Ovary (tissue), 9 donors: ENCODE measurements around the gene HPCA. TPM values are rescaled to one million over a fixed set of nuclear protein-coding genes. Genes with fewer than 3 reads are reported as not detected.
A peak's percentile ranks its signal among the peaks of the same experiment; 100 is the strongest.

Source experiments
- DNase-seq, 5 donors: peaks; one replicate each; pipeline ENCODE4 v3.0.0-alpha.2; 2019 to 2020
- H3K27ac ChIP-seq, 2 donors: fragments of 200-600 bp; one replicate each; pipeline versions ENCODE4 v1.5.1 to v1.8.0; 2019 to 2022
- H3K27me3 ChIP-seq: fragments of 200-600 bp; one replicate; pipeline ENCODE4 v1.8.0; 2022
- H3K36me3 ChIP-seq: fragments of 200-600 bp; sonication (generic); one replicate; pipeline ENCODE4 v1.5.1; 2019
- H3K4me1 ChIP-seq: one replicate; pipeline ENCODE4 v1.8.1; 2013; ENCODE audit warnings: mild to moderate bottlenecking, moderate library complexity; ENCODE audit not compliant: insufficient read depth
- H3K4me3 ChIP-seq: fragments of 200-600 bp; sonication (generic); one replicate; pipeline ENCODE4 v1.5.1; 2017
- H3K9me3 ChIP-seq, 2 donors: fragments of 200-600 bp in 1 of 2; sonication (generic) in 1 of 2; one replicate each; pipeline versions ENCODE4 v1.5.1 to v1.8.1; 2013 to 2019; ENCODE audit warnings: mild to moderate bottlenecking in 1 of 2, moderate library complexity in 1 of 2
- EP300 ChIP-seq: sonication (generic); formaldehyde crosslinking; IDR thresholded peaks from one replicate; pipeline ENCODE4 v1.6.1; 2017; ENCODE audit warnings: antibody characterized with exemption
- POLR2A ChIP-seq: fragments of 450-650 bp; IDR thresholded peaks from one replicate; pipeline ENCODE4 v1.6.1; 2017; ENCODE audit warnings: antibody characterized with exemption, mild to moderate bottlenecking, moderate library complexity
- WGBS, 3 donors: extraction: QIAGEN DNeasy Blood & Tissue Kit in 1 of 3; methylation state at CpG; one replicate each; pipeline versions ENCODE4 v1.1.5 to v1.1.7; 2013 to 2017; 5-methylcytosine and 5-hydroxymethylcytosine counted together
- intact Hi-C, 4 donors: fragments of 100-400 bp; cut with DNase I; formaldehyde crosslinking; loops; one replicate each; pipeline versions ENCODE4 v1.11.0 to v1.15.1; 2022 to 2023
- polyA plus RNA-seq, 2 donors: library from polyadenylated mRNA; stranded (reverse); fragments of 200-250 nt in 1 of 2; fragments of 350-450 nt in 1 of 2; fragmentation: Illumina TruSeq in 1 of 2; extraction: RNeasy Lipid Tissue Mini Kit (QIAGEN cat#74804) in 1 of 2; gene quantifications; one replicate each; pipeline ENCODE4 v1.2.3, GENCODE V29; 2013 to 2014
- total RNA-seq, 7 donors: library from RNA; depleted of rRNA in 2 of 7; stranded (reverse); fragments of >200 nt in 2 of 7; fragmentation: NEBNext Ultra II Directional in 3 of 7; extraction: Animal tissue kit (Norgen Biotek cat#: 25700) in 3 of 7; gene quantifications; one replicate each; pipeline versions ENCODE4 v1.1.0 to v1.2.4, GENCODE V29; 2016 to 2023
- TF ChIP-seq, protein P1 (sequence below), 3 donors: fragments of 450-650 bp in 2 of 3; fragments of 200-600 bp in 1 of 3; IDR thresholded peaks; one replicate each; pipeline versions ENCODE4 v1.5.1 to v1.8.0; 2016 to 2022; ENCODE audit warnings: antibody characterized with exemption in 3 of 3, mild to moderate bottlenecking in 1 of 3
- donor health status: DM: no; HTN: no; CAD: no; lungs with moderate emphysema.
- donor health status: DM: no; HTN: no; CAD: no.
- donor health status: Bipolar disorder and iron deficiency.
- donor health status: DM: yes; HTN: yes; CAD: no.
- donor health status: DM: no; HTN: no; CAD: no.
- donor health status: DM: yes; HTN: yes; CAD: no.

Gene HPCA
- total and polyA plus RNA-seq, 9 donors, result 0.23 to 1.0 (median 0.68) TPM; not detected in 1

DNA sequence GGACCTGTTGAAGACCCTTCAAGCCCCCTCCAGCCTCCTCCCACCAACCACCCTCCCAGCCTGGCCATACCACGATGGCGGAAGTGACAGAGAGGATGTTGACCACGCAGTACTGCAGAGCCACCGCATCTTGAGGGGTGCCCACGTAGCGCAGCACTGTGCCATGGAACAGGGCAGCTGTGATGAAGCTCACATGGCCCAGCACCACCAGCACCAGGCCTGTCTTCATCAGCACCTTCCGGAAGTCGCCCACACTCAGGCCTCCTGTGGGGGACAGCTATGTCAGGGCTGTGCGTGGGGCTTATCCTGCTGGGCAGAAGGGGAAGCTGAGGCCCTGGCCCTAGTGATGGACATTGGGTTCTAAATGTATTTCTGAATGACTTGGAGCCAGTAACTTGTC is 11.8 kb downstream of the HPCA start:
- Histone ChIP-seq H3K4me1 (peaks cover 2% of the 10 kb centered on the region), H3K4me3 (no peak overlapping the region), H3K9me3 (no peaks in the 10 kb centered on the region), H3K27ac (no peak overlapping the region), H3K27me3 (no peaks in the 10 kb centered on the region), H3K36me3 (no peaks in the 10 kb centered on the region)
- WGBS, 3 donors, result 90 to 92% (median 92%) methylated on average over 9 of the region's 9 CpGs
- intact Hi-C loops, result no loop called here
- no peak for TF ChIP-seq POLR2A
- TF ChIP-seq, protein P1, sequence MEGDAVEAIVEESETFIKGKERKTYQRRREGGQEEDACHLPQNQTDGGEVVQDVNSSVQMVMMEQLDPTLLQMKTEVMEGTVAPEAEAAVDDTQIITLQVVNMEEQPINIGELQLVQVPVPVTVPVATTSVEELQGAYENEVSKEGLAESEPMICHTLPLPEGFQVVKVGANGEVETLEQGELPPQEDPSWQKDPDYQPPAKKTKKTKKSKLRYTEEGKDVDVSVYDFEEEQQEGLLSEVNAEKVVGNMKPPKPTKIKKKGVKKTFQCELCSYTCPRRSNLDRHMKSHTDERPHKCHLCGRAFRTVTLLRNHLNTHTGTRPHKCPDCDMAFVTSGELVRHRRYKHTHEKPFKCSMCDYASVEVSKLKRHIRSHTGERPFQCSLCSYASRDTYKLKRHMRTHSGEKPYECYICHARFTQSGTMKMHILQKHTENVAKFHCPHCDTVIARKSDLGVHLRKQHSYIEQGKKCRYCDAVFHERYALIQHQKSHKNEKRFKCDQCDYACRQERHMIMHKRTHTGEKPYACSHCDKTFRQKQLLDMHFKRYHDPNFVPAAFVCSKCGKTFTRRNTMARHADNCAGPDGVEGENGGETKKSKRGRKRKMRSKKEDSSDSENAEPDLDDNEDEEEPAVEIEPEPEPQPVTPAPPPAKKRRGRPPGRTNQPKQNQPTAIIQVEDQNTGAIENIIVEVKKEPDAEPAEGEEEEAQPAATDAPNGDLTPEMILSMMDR (IDR thresholded peaks at IDR 0.05), result no peak
- no peak for TF ChIP-seq EP300
- DNase-seq, result peak in 1 of 5 donors; percentile 29

DNA sequence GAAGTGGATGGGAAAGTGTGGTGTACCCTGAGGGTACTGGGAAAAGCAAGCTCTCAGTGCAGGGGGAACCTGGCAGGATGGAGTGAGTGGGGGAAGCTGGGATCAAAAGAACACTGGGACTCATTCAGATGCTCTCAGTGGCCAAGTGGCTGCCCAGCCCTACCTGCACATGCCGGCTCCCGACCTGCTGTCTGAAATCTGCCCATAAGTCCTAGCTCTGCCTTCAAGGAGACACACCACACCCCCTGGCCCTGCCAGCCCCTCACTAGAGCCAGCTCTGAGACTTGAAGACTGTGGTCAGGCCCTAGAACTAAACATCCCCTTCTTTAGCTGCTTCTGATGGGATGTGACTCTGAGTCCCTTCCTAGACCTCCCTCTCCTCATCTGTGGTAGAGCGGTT is 12.7 kb downstream of the HPCA start:
- H3K9me3 ChIP-seq, result no peaks in the 10 kb centered on the region
- intact Hi-C loops, result no loop called here
- TF ChIP-seq EP300, result no peak
- TF ChIP-seq, protein P1 (IDR thresholded peaks at IDR 0.05), result no peak
- WGBS, 3 donors, result 97 to 100% (median 99%) methylated on average over 3 of the region's 3 CpGs
- DNase-seq, result peak in 1 of 5 donors; percentile 29
- H3K27me3 ChIP-seq, result no peaks in the 10 kb centered on the region
- H3K27ac ChIP-seq, result no peak overlapping the region
- no peak overlapping the region for H3K4me3 ChIP-seq
- no peaks in the 10 kb centered on the region for H3K4me1 ChIP-seq
- H3K36me3 ChIP-seq, result no peaks in the 10 kb centered on the region

GRCh38 chr1:32899586-32900296 is 13.4 kb downstream of the HPCA start:
- no peak overlapping the region for H3K27ac ChIP-seq
- 79 to 85% (median 81%) methylated on average over 7 of the region's 7 CpGs for WGBS, 3 donors
- TF ChIP-seq EP300 (no peak), POLR2A (no peak)
- TF ChIP-seq, protein P1 (IDR thresholded peaks at IDR 0.05), result no peak
- peak in 1 of 5 donors; percentile 38 for DNase-seq
- no peaks in the 10 kb centered on the region for H3K36me3 ChIP-seq
- H3K27me3 ChIP-seq, result no peaks in the 10 kb centered on the region
- no peaks in the 10 kb centered on the region for H3K4me1 ChIP-seq
- intact Hi-C loops, result no loop called here
- H3K9me3 ChIP-seq, result no peaks in the 10 kb centered on the region
- H3K4me3 ChIP-seq, result peak overlapping the region; percentile 55

GRCh38 chr1:32900371-32900955 is 14.2 kb downstream of the HPCA start:
- 18 to 21% (median 18%) methylated on average over 22 of the region's 22 CpGs for WGBS, 3 donors

More at GRCh38 chr1:32900371-32900955, 14.2 kb downstream of the HPCA start:
- intact Hi-C loops, result no loop called here
- Histone ChIP-seq H3K36me3 (no peaks in the 10 kb centered on the region), H3K27me3 (no peaks in the 10 kb centered on the region), H3K4me3 (peak overlapping the region; percentile 55), H3K27ac (no peak overlapping the region), H3K9me3 (no peaks in the 10 kb centered on the region), H3K4me1 (no peaks in the 10 kb centered on the region)
- DNase-seq, result peak in 1 of 5 donors; percentile 30
- TF ChIP-seq EP300 (no peak), POLR2A (no peak)
- TF ChIP-seq, protein P1 (IDR thresholded peaks at IDR 0.05), result no peak
